Amniotic epithelial cell (primary cell): ENCODE measurements around the gene IDE.

Experiments used
- DNase-seq: peaks from one replicate; pipeline ENCODE4 v3.0.0-alpha.2; 2010; ENCODE audit warnings: low read depth

The IDE gene

DNA sequence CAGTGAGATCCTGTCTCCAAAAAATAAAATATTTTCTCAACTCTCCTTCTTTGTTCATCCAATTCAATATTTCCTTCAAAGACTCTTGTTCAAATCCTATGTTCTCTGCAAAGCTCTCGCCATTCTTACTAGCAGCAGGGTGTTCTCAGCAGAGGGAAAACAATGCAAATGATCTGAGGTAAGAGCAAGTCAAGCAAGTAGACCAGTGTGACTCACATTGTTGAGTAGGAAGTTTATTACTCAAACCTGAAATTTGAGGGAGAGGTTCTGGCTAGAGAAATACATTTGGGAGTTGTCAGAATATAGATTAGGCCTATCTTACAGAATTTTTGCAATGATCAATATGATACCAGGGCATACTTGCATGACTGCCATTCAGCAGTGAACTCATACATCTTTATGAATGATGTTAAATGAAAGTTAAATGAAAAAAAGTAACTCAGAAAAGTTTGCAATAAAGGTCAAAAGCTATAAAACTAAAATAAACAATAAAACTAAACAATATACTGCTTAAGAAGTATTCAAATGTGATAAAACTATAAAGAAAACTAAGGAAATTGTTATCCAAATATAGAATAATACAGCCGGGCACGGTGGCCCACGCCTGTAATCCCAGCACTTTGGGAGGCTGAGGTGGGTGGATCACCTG, 5.8 kb downstream of the IDE start:
- peak; percentile 68 for DNase-seq

- DNase-seq: no peak
These were observed 11.5 kb downstream of the IDE start for GRCh38 chr10:92562424-92562823.

GRCh38 chr10:92559046-92559445, 14.8 kb downstream of the IDE start:
- no peak for DNase-seq

DNA sequence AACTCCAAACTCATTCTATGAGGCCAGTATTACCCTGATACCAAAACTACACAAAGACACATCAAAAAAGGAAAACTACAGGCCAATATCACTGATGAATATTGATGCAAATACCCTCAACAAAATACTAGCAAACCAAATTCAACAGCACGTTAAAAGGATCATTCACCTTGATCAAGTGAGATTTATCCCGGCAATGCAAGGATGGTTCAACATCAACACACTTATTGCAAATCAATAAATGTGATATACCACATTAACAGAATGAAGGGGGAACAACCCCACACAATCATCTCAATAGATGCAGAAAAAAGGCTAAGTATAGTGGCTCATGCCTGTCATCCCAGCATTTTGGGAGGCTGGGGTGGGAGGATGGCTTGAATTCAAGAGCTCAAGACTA, 19.9 kb downstream of the IDE start:
- no peak for DNase-seq

DNA sequence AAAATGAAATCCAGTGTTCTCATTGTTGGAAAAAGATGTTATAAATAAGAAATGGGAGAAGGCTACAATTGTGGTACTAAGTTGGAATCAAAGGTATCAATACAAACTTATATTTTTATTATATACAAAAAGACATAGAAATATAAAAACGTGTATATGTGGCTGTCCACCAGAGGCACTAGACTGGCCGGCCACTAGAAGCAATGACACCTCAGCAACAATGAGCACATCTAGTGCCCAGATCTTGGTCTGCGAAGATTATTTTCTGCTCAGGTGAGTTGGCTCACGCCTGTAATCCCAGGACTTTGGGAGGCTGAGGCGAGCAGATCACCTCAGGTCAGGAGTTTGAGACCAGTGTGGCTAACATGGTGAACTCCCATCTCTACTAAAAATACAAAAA, 21.6 kb downstream of the IDE start:
- DNase-seq: no peak

GRCh38 chr10:92550924-92551323, 23.0 kb downstream of the IDE start:
- no peak for DNase-seq

DNA sequence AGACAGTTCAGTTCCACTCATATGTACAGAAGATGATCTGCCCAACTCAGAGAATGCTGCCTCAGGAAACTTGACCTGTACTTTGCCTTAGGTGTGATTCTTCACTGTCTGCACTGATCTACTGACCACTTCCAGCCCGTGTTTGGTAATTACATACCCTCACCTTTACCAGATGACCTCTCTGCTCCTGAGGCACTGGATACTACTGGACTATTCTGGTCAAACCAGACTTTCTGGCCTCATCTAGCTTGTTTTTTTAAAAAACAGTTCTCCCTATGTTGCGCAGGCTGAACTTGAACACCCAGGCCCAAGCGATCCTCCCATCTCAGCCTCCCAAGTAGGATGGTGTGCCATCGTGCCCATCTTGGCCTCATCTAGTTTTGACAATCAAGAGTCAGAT, 26.2 kb downstream of the IDE start:
- DNase-seq: no peak

DNA sequence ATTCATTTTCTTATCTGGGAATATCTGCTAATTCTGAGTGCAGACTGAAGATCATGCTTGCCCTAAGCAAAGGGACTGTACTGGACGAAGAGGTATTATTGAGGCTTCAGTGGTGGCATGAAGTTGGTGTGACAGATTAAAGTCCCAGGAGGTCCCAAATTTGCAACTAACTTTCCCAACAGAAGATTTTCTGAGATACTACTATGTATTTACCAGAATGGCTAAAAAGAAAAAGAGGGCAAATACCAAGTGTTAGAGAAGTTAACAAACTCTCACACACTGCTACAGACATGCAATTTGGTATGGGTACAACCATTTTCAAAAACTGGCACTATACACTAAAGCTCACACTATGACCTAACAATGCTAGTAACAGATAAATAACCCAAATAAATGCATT, 28.3 kb downstream of the IDE start:
- no peak for DNase-seq

DNA sequence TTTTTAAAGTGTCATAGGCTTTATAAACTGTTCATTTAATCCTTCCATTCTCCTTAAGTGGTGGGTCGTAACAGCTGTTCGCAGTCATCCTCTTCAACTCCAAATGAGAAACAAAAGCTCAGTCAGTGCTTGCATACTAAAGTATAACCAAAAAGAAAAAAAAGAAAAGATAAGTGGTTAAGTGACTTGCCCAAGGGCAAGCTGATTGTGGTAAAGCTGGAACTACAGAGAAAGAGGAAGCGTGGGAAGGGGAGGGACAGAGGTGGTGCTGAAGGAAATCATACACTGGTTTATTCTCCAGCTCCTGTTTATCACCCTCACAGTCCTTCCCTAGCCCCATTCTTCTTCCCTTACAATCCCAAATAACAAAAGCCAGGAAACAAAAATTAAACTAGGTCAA, 29.6 kb downstream of the IDE start:
- DNase-seq: peak; percentile 65

- DNase-seq: no peak
These were observed 31.4 kb downstream of the IDE start for GRCh38 chr10:92542458-92542857.

DNA sequence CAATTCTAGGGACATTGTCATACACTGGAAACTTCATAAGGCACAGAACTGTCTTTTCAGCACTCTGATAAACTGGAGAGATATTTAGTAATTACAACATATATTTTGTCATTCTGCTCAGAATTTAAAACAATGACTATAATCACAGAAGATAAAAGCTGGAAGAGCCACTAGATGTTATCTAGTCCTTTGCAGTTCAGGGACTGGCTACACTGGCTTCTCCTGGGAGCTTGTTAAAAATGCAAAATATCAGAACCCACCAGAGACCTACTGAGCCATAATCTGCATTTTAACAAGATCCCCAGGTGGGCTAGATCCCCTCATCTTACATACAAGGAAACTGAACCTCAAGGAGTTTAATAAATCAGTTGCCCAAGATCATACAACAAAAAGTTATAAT, 32.3 kb downstream of the IDE start:
- no peak for DNase-seq

DNA sequence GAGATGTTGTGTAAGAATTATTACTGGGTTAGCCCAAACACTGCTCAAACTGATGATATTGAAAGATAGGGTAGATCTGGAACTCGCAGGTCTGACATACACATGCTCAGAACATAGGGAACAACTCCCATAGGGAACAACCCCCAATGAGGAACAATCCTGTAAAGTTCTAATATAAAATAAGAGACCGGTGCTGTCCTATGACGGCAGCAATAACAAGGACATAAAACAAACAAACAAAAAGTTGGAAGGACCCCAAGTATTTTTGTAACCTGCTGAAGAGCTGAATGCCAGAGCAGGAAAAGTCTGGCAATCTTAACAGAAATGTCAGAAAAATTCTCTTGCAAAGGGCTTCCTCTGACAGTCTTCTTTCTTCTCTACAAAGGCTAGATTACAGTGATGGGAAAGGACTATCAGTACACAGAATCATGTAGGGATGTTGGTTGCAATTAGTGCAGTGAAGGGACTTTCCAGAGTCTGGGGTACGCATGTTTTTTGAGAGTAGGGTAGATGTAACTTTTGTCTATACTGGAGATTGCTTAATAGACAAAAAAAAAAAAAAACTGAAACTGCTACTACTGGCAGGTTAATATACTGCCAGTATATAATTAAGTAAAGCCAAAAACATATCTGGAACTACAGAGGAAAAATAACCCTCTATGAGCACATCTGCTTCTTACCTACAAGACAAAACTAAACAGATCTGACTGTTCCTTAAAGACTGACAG, 35.5 kb downstream of the IDE start:
- DNase-seq: peak; percentile 41

DNA sequence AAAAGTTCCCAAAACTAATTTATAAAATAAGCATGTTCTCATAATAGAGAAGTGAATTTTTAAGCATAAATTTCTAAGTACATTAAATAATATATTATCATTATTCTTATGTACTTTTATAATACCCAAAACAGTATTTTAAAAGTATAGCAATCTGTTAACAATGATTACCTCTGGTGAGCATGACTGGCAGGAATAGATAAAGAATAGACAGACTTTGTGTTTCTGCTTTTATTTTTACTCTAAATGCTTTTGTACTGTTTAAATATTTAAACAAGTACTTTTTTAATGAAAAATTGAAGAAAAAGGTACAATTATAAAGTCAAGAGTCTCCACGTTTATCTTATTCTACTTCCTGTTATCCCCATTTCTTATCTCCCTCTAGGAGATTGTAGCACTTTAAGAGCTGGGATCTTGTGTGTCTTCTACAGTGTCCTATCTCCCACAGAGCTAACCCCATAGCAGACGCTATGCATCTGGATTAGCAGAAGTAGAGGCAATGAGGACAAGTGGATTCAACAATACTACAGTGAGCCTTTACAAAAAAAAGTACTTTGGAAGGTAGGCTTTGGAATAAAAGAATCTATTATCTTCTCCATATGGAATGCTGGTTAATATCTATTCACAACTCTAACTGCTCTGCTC, 42.9 kb downstream of the IDE start:
- no peak for DNase-seq

- peak; percentile 28 for DNase-seq
These were observed 43.5 kb downstream of the IDE start for GRCh38 chr10:92530421-92530820.

DNA sequence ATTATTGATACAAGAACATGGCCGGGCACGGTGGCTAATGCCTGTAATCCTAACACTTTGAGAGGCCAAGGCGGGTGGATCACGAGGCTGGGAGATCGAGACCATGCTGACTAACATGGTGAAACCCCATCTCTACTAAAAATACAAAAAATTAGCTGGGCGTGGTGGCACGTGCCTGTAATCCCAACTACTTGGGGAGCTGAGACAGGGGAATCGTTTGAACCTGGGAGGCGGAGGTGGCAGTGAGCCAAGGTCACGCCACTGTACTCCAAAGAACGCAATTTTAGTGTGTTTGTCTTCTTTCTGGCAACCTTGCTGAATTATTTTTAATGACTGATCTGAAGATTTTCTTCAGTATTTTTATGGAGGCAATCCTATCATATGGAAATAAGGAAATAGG, 46.2 kb downstream of the IDE start:
- no peak for DNase-seq

DNA sequence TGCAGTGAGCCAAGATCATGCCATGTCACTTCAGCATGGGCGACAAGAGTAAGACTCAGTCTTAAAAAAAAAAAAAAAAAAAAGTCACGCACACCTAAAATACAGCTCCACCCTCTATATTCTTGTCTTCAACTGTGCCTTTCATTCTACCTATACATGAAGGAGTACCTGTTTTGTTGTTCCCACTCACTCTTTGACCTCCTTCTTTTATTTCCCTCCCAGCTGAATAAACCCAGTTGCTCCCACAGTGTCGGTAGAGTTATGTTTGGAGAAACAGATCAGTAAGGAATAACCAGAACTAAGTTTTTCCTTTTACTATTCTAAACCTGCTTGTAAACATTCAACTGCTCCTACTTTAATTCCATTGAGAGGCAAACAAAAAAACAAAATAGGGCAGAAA, 50.3 kb downstream of the IDE start:
- no peak for DNase-seq

GRCh38 chr10:92517034-92517655, 56.7 kb downstream of the IDE start:
- peak; percentile 76 for DNase-seq

DNA sequence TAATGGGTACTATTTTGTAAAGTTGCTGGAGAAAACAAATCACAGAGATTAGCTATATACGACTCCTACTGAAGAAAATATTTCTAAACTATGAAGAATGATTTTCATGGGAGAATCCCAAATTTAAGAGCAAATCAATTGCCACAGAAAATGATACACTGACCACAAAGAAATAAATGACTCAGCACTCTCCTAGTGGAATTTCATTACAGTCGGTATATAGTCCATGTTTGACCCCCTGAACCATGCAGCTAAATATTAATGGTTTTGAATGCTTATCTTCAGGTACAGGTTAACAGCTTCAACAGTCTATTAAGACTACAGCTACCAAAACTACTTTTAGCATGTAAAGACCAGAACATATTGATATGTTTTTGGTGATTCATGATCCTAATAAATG, 65.0 kb downstream of the IDE start:
- DNase-seq: peak; percentile 5

DNA sequence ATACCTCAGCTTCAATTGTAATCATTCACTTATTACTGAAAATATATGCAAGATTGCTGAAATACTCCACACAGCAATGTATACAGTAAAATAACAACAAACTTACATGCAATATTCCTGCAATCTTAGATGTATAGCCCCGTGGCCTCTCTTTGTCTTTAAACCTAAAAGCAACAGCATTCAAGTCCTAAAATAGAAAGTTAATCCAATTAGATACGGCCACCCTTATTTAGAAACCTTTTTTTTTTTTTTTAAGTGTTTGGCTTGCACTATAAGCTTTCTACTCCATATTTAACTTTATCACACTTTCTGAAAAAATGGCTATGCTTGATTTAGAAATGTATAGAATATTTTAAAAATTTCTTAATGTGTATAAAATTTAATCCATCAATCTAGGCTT, 67.6 kb downstream of the IDE start:
- DNase-seq: no peak

- no peak for DNase-seq
These were observed 68.8 kb downstream of the IDE start for GRCh38 chr10:92505044-92505443.

GRCh38 chr10:92502296-92502808, 71.5 kb downstream of the IDE start:
- no peak for DNase-seq

DNA sequence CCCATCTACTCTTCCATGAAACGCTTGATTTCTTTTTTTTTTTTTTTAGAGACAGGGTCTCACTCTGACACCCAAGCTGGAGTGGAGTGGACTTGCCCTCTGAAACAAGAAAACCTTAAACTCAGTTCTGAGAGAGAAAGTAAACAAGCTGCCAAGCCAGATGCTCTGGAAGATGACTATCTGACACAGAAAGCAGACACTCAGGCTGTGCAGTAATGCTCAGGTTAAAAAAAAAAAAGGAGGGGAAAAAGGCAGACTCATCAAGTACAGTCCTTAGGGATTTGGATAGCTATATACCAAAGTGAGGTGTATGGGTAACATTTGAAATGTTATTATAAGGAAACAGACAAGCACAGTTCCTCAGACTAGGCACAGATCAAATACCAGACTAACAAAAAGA, 80.5 kb downstream of the IDE start:
- peak; percentile 49 for DNase-seq

DNA sequence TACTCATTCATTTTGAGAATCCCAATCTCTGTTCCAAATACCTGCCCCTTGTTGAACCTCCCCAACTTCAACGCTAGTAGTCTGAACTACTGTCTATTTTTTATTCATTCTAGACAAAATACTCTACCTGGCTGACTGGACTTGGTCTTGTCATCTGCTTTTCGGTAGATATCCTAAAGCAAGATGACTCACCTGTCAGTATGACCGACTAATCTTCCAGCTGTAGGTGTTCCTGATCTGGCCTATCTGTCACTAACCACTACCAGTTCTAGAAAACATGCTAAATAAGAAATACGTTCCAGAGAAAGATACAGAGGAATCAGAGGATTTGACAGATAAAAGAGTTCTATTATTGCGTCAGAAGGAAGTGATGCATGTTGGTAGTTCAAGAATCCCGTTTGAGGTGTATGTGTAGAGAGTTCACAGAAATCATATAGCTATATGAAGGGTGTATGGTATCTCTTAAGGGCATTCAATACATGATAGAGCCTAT, 81.1 kb downstream of the IDE start:
- DNase-seq: peak; percentile 55
